Endothelial cell (in vitro differentiated cells): ENCODE data around the gene TUBA8. TPM values are rescaled to one million over a fixed set of nuclear protein-coding genes. Genes with fewer than 3 reads are reported as not detected.
"Not testable (repeated sequence)": the region's sequence is repeated elsewhere in the genome, so short reads cannot be mapped to it uniquely, and the experiment has no call there.

ENCODE experiments used
- DNase-seq: peaks from one replicate; pipeline ENCODE4 v3.0.0; 2021; ENCODE audit warnings: low spot score
- H3K27ac Mint-ChIP-seq: one replicate; pipeline ENCODE4 v1.8.0; 2021; ENCODE audit warnings: mixed read lengths, inconsistent platforms; ENCODE audit not compliant: unreplicated experiment
- H3K27me3 Mint-ChIP-seq: one replicate; pipeline ENCODE4 v1.8.0; 2021; ENCODE audit warnings: mild to moderate bottlenecking, moderate library complexity, mixed read lengths, inconsistent platforms; ENCODE audit not compliant: unreplicated experiment
- H3K36me3 Mint-ChIP-seq: one replicate; pipeline ENCODE4 v1.8.0; 2021; ENCODE audit warnings: mild to moderate bottlenecking, low read depth, mixed read lengths, inconsistent platforms; ENCODE audit not compliant: unreplicated experiment
- H3K4me1 Mint-ChIP-seq: one replicate; pipeline ENCODE4 v1.8.0; 2021; ENCODE audit warnings: mild to moderate bottlenecking, mixed read lengths, inconsistent platforms; ENCODE audit not compliant: unreplicated experiment
- H3K4me3 Mint-ChIP-seq: one replicate; pipeline ENCODE4 v1.8.0; 2021; ENCODE audit warnings: mild to moderate bottlenecking, mixed read lengths, inconsistent platforms; ENCODE audit not compliant: unreplicated experiment
- H3K9me3 Mint-ChIP-seq: one replicate; pipeline ENCODE4 v1.8.0; 2021; ENCODE audit warnings: mixed read lengths, inconsistent platforms; ENCODE audit not compliant: unreplicated experiment
- total RNA-seq: library from RNA; stranded (reverse); fragmentation: NEBNext Ultra II Directional; extraction: Animal tissue kit (Norgen Biotek cat#: 25700); gene quantifications from one replicate; pipeline ENCODE4 v1.2.1, GENCODE V29; 2021; ENCODE audit not compliant: unreplicated experiment
- TF ChIP-seq, protein P1 (sequence below): fragments of 200-600 bp; sonication (generic); IDR thresholded peaks from one replicate; pipeline ENCODE4 v1.5.0; 2021; ENCODE audit warnings: antibody characterized with exemption; ENCODE audit not compliant: unreplicated experiment

The TUBA8 gene
- total RNA-seq, 1 donor from 2014 or later, result 0.46 TPM

DNA sequence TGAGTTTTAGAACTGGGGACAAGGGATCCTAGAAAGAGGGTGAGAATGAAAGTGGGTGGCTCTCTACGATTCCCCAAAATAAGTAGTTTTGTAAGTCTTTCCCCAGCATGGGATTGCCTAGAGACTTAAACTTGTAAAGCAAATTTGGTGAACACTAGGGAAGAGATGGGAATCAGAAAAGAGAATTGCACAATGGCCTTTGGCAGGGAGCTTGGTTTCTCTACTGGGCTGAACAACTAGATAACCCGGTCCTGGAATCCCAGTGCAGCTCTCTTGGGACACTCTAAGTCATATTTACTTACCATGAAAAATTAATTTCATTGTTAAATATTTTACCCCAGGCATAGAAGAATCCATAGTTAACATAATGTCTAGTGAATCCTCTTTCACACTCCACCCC lies 22.8 kb downstream of the TUBA8 start:
- Mint-ChIP-seq H3K27ac (no peak overlapping the region), H3K9me3 (no peaks in the 10 kb centered on the region), H3K27me3 (peaks cover 10% of the 10 kb centered on the region), H3K36me3 (no peaks in the 10 kb centered on the region), H3K4me3 (no peak overlapping the region), H3K4me1 (no peaks in the 10 kb centered on the region)
- TF ChIP-seq, protein P1, sequence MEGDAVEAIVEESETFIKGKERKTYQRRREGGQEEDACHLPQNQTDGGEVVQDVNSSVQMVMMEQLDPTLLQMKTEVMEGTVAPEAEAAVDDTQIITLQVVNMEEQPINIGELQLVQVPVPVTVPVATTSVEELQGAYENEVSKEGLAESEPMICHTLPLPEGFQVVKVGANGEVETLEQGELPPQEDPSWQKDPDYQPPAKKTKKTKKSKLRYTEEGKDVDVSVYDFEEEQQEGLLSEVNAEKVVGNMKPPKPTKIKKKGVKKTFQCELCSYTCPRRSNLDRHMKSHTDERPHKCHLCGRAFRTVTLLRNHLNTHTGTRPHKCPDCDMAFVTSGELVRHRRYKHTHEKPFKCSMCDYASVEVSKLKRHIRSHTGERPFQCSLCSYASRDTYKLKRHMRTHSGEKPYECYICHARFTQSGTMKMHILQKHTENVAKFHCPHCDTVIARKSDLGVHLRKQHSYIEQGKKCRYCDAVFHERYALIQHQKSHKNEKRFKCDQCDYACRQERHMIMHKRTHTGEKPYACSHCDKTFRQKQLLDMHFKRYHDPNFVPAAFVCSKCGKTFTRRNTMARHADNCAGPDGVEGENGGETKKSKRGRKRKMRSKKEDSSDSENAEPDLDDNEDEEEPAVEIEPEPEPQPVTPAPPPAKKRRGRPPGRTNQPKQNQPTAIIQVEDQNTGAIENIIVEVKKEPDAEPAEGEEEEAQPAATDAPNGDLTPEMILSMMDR, result no peak
- DNase-seq, result no peak

DNA sequence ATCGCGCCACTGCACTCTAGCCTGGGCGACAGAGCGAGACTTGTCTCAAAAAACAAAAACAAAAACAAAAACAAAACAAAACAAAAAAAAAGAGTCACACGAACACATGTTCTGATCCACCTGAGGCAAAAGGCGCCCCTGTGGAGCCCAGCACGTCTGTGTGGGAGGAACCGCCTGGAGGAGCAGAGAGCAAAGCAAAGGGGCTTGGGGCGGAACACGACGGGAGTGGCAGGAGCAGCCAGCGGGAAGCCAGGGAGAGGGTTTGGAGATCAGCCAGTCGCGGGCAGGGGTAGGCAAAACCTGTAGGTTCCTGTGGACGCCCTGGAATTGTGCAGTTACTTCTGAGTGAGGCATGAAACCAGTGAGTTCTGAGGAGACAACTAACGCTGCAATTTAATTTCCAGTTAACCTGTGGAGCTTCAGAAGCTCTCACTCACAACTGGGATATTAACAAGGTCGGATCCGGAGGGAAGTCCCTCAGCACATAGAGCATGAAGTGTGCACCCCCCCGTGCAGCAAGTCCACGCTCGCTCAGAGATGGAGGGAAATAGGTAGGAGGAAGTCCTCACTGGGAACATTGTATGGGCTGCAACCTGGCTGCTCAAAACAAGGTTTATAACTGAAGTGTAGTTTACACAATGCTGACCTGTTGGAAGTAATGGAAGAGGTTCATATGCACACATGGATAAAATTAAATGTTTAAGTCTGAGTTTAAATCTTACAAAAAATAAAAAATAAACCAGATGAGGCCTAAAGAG lies 26.1 kb downstream of the TUBA8 start:
- no peaks in the 10 kb centered on the region for H3K9me3 Mint-ChIP-seq
- no peaks in the 10 kb centered on the region for H3K4me1 Mint-ChIP-seq
- no peak for DNase-seq
- peaks cover 5% of the 10 kb centered on the region for H3K27me3 Mint-ChIP-seq
- no peak overlapping the region for H3K4me3 Mint-ChIP-seq
- H3K36me3 Mint-ChIP-seq, result no peaks in the 10 kb centered on the region
- no peak overlapping the region for H3K27ac Mint-ChIP-seq
- TF ChIP-seq, protein P1, result no peak

DNA sequence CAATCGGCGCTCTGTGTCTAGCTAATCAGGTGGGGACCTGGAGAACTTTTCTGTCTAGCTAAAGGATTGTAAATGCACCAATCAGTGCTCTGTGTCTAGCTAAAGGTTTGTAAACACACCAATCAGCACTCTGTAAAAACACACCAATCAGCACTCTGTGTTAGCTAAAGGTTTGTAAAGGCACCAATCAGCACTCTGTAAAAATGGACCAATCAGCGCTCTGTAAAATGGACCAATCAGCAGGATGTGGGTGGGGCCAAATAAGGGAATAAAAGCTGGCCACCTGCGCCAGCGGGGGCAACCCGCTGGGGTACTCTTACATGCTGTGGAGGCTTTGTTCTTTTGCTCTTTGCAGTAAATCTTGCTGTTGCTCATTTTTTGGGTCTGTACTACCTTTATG lies 30.4 kb downstream of the TUBA8 start:
- H3K9me3 Mint-ChIP-seq, H3K4me3 Mint-ChIP-seq, H3K27me3 Mint-ChIP-seq, DNase-seq, H3K27ac Mint-ChIP-seq, H3K36me3 Mint-ChIP-seq, H3K4me1 Mint-ChIP-seq: not testable (repeated sequence)

DNA sequence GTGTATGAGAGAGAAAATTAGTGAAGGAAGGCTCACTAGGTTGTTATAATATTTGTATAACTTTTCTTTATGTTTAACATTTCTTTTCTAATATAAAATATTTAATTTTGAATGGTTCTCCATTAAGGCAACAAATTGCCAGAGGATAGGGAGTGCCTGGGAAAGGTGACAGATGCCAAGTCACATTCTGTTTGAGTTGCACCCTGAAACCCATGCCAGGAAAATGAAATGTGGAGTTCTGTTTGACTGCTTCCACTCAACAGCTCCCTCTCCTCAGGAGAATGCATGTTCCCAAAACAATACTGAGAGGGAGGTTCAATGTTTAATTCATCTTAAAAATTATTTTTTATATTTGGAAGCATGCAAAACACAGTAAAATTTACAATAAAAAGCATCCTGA lies 33.5 kb downstream of the TUBA8 start:
- no peaks in the 10 kb centered on the region for H3K36me3 Mint-ChIP-seq
- no peak overlapping the region for H3K27ac Mint-ChIP-seq
- DNase-seq, result no peak

DNA sequence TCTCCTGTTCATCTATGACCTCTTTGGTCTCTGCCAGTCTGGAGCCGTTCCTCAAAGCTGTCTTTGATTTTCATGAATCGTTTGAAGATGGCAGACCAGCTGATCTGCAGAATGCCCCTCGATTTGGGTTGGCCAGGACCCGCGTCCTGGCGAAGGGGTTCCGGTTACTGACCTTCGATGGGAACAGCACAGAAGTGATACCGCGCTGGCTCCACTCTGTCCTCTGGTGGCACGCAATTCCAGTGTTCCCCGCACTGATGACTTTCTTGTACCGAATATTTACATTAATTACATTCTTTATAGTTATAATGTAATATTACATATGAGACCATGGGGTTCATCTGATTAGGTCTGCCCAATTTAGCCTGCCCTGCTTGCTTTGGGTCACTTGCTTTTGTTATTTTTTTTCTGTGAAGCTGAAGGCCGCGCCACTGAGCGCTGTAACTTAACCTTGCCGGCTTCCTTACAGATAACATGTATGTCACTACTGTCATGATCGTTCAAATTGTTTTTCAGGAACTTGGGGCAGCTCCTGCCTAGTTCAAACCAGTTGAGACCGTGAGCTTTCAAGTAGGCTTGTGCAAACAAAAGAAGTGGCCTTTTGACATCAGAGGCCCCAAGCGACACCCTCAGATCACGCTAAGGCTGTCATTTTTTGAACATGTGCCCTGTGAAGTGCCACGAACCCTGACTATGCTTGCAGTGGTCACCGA lies 35.2 kb downstream of the TUBA8 start:
- Mint-ChIP-seq H3K27ac (no peak overlapping the region), H3K9me3 (no peaks in the 10 kb centered on the region), H3K27me3 (no peaks in the 10 kb centered on the region), H3K36me3 (no peaks in the 10 kb centered on the region), H3K4me1 (no peaks in the 10 kb centered on the region), H3K4me3 (no peak overlapping the region)
- no peak for DNase-seq
- TF ChIP-seq, protein P1, result no peak

More for the DNA sequence above, 33.5 kb downstream of the TUBA8 start:
- H3K4me3 Mint-ChIP-seq, result no peak overlapping the region
- TF ChIP-seq, protein P1, result no peak
- H3K27me3 Mint-ChIP-seq, result no peaks in the 10 kb centered on the region
- H3K4me1 Mint-ChIP-seq, result no peaks in the 10 kb centered on the region
- no peaks in the 10 kb centered on the region for H3K9me3 Mint-ChIP-seq
